NCI-H1930 (cell line): ENCODE results near the gene DCAF12.

Experiments used
- DNase-seq, 2 experiments: peaks; one replicate each; lab custom pipeline; 2025; lab: John Stamatoyannopoulos, UW

Gene DCAF12

GRCh38 chr9:34125681-34126206 lies 754 bp downstream of the DCAF12 start:
- DNase-seq = no peak

GRCh38 chr9:34124926-34125325 lies 1.6 kb downstream of the DCAF12 start:
- DNase-seq = no peak

GRCh38 chr9:34124099-34124498 lies 2.4 kb downstream of the DCAF12 start:
- DNase-seq = no peak

- no peak for DNase-seq
These were observed 2.8 kb downstream of the DCAF12 start for GRCh38 chr9:34123682-34124081.

- DNase-seq = no peak
These were observed 4.5 kb downstream of the DCAF12 start for GRCh38 chr9:34121996-34122395.

- no peak for DNase-seq
These were observed 6.8 kb downstream of the DCAF12 start for GRCh38 chr9:34119713-34120112.

- DNase-seq = no peak
These were observed 12.1 kb downstream of the DCAF12 start for GRCh38 chr9:34114436-34114835.

GRCh38 chr9:34106110-34106509 lies 20.4 kb downstream of the DCAF12 start:
- DNase-seq = no peak

- DNase-seq = no peak
These were observed 23.7 kb downstream of the DCAF12 start for GRCh38 chr9:34102796-34103195.

GRCh38 chr9:34098307-34098706 lies 28.2 kb downstream of the DCAF12 start:
- no peak for DNase-seq

- no peak for DNase-seq
These were observed 28.6 kb downstream of the DCAF12 start for GRCh38 chr9:34097865-34098264.

- no peak for DNase-seq
These were observed 29.7 kb downstream of the DCAF12 start for GRCh38 chr9:34096751-34097150.

- no peak for DNase-seq
These were observed 32.9 kb downstream of the DCAF12 start for GRCh38 chr9:34093578-34093977.

- DNase-seq = no peak
These were observed 37.2 kb downstream of the DCAF12 start for GRCh38 chr9:34089311-34089710.

- DNase-seq = no peak
These were observed 39.1 kb downstream of the DCAF12 start for GRCh38 chr9:34087370-34087769.

GRCh38 chr9:34086864-34087263 lies 39.6 kb downstream of the DCAF12 start:
- no peak for DNase-seq

- no peak for DNase-seq
These were observed 40.7 kb downstream of the DCAF12 start for GRCh38 chr9:34085581-34086500.

- DNase-seq = no peak
These were observed 41.9 kb downstream of the DCAF12 start for GRCh38 chr9:34084562-34084961.

- DNase-seq = no peak
These were observed 47.3 kb downstream of the DCAF12 start for GRCh38 chr9:34079181-34079580.

GRCh38 chr9:34072868-34073590 lies 53.5 kb downstream of the DCAF12 start:
- DNase-seq = no peak

GRCh38 chr9:34072410-34072809 lies 54.1 kb downstream of the DCAF12 start:
- DNase-seq = no peak

GRCh38 chr9:34070606-34071324 lies 55.7 kb downstream of the DCAF12 start:
- DNase-seq = no peak
